Activated CD8-positive, alpha-beta T cell treated with anti-CD3 and anti-CD28 coated beads for 36 hours (primary cell): ENCODE data around the gene AKAP10. TPM values are rescaled to one million over a fixed set of nuclear protein-coding genes. Genes with fewer than 3 reads are reported as not detected.
"Not testable (repeated sequence)": the region's sequence is repeated elsewhere in the genome, so short reads cannot be mapped to it uniquely, and the experiment has no call there.

Experiments
- ATAC-seq: fragments of 200-7000 bp; cut with Tn5 transposase; one replicate; pipeline ENCODE4 v1.10.0; 2021; ENCODE audit warnings: mild to moderate bottlenecking, moderate library complexity
- CTCF ChIA-PET: fragments of 350-600 bp; sonication (Branson Sonifier 250); formaldehyde crosslinking; loops from one replicate; lab custom pipeline; 2021; ENCODE audit warnings: antibody characterized with exemption; lab: Charles Lee
- POLR2A ChIA-PET: fragments of 350-600 bp; sonication (Branson Sonifier 250); formaldehyde crosslinking; loops from one replicate; lab custom pipeline; 2021; ENCODE audit warnings: antibody characterized with exemption; lab: Charles Lee
- DNase-seq: peaks from one replicate; pipeline ENCODE4 v3.0.0-alpha.2; 2020
- H3K27ac Mint-ChIP-seq: one replicate; pipeline ENCODE4 v1.8.0; 2021; ENCODE audit warnings: mild to moderate bottlenecking, mixed read lengths
- H3K27me3 Mint-ChIP-seq: one replicate; pipeline ENCODE4 v1.8.0; 2021; ENCODE audit warnings: mixed read lengths
- H3K36me3 Mint-ChIP-seq: one replicate; pipeline ENCODE4 v1.8.0; 2021; ENCODE audit warnings: low read depth, mixed read lengths
- H3K4me1 Mint-ChIP-seq: one replicate; pipeline ENCODE4 v1.8.0; 2021; ENCODE audit warnings: low read depth, mixed read lengths
- H3K4me3 Mint-ChIP-seq: one replicate; pipeline ENCODE4 v1.8.0; 2021; ENCODE audit warnings: mild to moderate bottlenecking, moderate library complexity, mixed read lengths
- H3K9me3 Mint-ChIP-seq: one replicate; pipeline ENCODE4 v1.8.0; 2021; ENCODE audit warnings: mixed read lengths
- intact Hi-C: fragments of 100-400 bp; cut with micrococcal nuclease; formaldehyde crosslinking; loops from one replicate; pipeline ENCODE4 v1.10.0; 2022
- total RNA-seq, 2 experiments: library from RNA; stranded (reverse); gene quantifications; one replicate each; pipeline ENCODE4 v1.2.3, GENCODE V29; 2021
- TF ChIP-seq, protein P1 (sequence below): fragments of 200-600 bp; IDR thresholded peaks from one replicate; pipeline ENCODE4 v1.8.0; 2022; ENCODE audit warnings: antibody characterized with exemption, mild to moderate bottlenecking

The AKAP10 gene
- total RNA-seq, 2 experiments from 2014 or later, result 38.6 to 39.2 TPM

DNA sequence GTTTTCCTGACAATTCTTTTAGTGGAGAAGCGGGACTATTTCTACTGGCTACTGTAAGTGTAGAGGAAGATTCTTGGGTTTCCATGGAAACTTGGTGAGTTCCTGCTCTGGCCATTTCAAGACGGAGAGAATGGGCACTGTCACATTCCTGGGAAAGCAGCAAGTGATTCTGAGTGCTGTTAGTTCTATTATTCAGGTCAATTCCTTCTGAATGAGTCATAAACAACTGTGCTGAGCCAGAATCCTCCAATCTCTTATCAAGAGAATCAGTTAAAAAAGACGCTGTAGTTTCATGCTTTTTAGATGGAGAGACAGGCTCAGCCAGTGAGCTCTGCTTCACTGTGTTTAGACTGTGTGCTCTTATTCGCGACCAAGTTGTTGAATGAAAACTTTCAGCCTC is 19.6 kb downstream of the AKAP10 start:
- intact Hi-C loops, result no loop called here
- POLR2A ChIA-PET, result no interaction called here
- Mint-ChIP-seq H3K9me3 (no peaks in the 10 kb centered on the region), H3K36me3 (peaks cover 58% of the 10 kb centered on the region), H3K4me3 (no peak overlapping the region), H3K27ac (peak overlapping the region; percentile 67), H3K27me3 (no peaks in the 10 kb centered on the region), H3K4me1 (peaks cover 47% of the 10 kb centered on the region)
- CTCF ChIA-PET, result no interaction called here
- ATAC-seq (no peak), DNase-seq (no peak)
- TF ChIP-seq, protein P1, sequence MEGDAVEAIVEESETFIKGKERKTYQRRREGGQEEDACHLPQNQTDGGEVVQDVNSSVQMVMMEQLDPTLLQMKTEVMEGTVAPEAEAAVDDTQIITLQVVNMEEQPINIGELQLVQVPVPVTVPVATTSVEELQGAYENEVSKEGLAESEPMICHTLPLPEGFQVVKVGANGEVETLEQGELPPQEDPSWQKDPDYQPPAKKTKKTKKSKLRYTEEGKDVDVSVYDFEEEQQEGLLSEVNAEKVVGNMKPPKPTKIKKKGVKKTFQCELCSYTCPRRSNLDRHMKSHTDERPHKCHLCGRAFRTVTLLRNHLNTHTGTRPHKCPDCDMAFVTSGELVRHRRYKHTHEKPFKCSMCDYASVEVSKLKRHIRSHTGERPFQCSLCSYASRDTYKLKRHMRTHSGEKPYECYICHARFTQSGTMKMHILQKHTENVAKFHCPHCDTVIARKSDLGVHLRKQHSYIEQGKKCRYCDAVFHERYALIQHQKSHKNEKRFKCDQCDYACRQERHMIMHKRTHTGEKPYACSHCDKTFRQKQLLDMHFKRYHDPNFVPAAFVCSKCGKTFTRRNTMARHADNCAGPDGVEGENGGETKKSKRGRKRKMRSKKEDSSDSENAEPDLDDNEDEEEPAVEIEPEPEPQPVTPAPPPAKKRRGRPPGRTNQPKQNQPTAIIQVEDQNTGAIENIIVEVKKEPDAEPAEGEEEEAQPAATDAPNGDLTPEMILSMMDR, result no peak

DNA sequence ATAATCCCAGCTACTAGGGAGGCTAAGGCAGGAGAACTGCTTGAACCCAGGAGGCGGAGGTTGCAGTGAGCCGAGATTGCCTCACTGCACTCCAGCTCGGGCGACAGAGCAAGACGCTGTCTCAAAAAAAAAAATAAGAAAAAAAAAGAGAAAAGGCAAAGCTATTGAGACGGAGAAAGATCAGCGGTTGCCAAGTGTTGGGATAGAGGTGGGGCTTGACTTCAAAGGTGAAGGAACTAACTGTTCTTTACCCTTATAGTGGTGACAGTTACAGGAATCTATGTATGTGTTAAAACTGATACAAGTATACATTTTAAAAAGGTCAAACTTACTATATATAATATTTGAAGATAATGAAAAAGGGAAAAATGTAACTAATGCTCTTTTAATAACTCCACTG is 22.5 kb downstream of the AKAP10 start:
- H3K4me1 Mint-ChIP-seq, result peaks cover 47% of the 10 kb centered on the region
- H3K27me3 Mint-ChIP-seq, result no peaks in the 10 kb centered on the region
- TF ChIP-seq, protein P1, result no peak
- DNase-seq (no peak), ATAC-seq (peak; percentile 39)
- no peak overlapping the region for H3K4me3 Mint-ChIP-seq
- ChIA-PET POLR2A (no interaction called here), CTCF (no interaction called here)
- no peak overlapping the region for H3K27ac Mint-ChIP-seq
- peaks cover 55% of the 10 kb centered on the region for H3K36me3 Mint-ChIP-seq
- intact Hi-C loops, result no loop called here
- no peaks in the 10 kb centered on the region for H3K9me3 Mint-ChIP-seq

DNA sequence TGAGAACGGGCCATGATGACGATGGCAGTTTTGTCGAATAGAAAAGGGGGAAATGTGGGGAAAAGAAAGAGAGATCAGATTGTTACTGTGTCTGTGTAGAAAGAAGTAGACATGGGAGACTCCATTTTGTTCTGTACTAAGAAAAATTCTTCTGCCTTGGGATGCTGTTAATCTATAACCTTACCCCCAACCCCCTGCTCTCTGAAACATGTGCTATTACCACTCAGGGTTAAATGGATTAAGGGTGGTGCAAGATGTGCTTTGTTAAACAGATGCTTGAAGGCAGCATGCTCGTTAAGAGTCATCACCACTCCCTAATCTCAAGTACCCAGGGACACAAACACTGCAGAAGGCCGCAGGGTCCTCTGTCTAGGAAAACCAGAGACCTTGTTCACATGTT is 26.2 kb downstream of the AKAP10 start:
- H3K4me3 Mint-ChIP-seq, H3K27ac Mint-ChIP-seq, ATAC-seq, H3K9me3 Mint-ChIP-seq, POLR2A ChIA-PET, CTCF ChIA-PET, intact Hi-C loops, DNase-seq, H3K27me3 Mint-ChIP-seq: not testable (repeated sequence)
- H3K4me1 Mint-ChIP-seq, result peaks cover 53% of the 10 kb centered on the region
- H3K36me3 Mint-ChIP-seq, result peaks cover 48% of the 10 kb centered on the region

DNA sequence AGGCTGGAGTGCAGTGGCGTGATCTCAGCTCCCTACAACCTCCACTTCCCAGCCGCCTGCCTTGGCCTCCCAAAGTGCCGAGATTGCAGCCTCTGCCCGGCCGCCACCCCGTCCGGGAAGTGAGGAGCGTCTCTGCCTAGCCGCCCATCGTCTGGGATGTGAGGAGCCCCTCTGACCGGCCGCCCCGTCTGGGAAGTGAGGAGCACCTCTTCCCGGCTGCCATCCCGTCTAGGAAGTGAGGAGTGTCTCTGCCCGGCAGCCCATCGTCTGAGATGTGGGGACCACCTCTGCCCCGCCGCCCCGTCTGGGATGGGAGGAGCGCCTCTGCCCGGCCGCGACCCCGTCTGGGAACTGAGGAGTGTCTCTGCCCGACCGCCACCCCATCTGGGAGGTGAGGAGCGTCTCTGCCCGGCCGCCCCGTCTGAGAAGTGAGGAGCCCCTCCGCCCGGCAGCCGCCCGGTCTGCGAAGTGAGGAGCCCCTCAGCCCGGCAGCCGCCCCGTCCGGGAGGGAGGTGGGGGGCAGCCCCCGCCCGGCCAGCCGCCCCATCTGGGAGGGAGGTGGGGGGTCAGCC is 26.9 kb downstream of the AKAP10 start:
- DNase-seq, H3K27ac Mint-ChIP-seq, CTCF ChIA-PET, intact Hi-C loops, ATAC-seq, H3K27me3 Mint-ChIP-seq, H3K9me3 Mint-ChIP-seq, POLR2A ChIA-PET, H3K4me3 Mint-ChIP-seq: not testable (repeated sequence)
- Mint-ChIP-seq H3K36me3 (peaks cover 43% of the 10 kb centered on the region), H3K4me1 (peaks cover 48% of the 10 kb centered on the region)

DNA sequence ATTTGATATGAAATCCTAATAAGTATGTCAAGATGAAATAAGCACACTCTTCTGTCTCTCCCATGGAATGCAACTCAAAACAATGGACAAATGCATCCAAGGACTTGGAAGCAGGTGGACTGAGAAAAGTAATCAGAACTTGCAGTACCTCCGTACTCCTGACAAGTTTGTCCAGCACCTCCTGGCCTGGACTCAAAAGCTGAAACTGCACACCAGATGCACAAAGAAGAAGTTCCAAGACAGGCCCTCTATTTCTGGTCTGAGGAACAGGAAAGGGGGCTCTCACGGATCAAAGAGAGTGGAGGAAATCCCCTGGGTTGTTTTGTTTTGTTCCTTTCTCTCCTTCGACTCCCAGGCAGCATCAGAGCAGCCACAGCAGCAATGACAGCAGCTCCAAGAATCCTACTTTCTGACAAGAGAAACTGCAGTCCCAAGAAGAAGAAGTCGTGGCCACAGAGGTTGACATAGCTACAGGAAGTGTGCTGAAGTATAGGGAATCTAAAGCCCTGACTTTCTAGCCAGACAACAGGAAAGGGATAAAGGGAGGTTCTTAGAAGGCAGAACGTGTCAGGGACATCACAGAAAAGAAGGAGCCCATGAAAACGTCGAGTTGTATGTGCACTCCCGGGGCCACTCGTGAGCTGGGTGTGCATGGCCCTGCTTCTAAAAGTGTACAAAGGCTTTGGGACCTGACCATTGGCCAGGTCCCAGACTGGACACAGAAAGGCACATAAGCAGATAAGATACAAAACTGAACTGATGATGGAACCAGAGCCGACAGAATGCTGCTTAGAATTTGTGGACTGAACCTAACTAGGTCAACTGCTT is 29.3 kb downstream of the AKAP10 start:
- Mint-ChIP-seq H3K4me1 (peaks cover 50% of the 10 kb centered on the region), H3K27ac (peak overlapping the region; percentile 50), H3K27me3 (no peaks in the 10 kb centered on the region), H3K4me3 (no peak overlapping the region), H3K36me3 (peaks cover 34% of the 10 kb centered on the region), H3K9me3 (no peaks in the 10 kb centered on the region)
- DNase-seq, result no peak
- ATAC-seq, result no peak
- ChIA-PET POLR2A (no interaction called here), CTCF (interaction anchor here (1.1 kb wide), 1 partner anchor 45 kb away, joined by 3 read pairs; no protein-coding TSS in a partner anchor)
- intact Hi-C loops, result no loop called here
- TF ChIP-seq, protein P1, result no peak

DNA sequence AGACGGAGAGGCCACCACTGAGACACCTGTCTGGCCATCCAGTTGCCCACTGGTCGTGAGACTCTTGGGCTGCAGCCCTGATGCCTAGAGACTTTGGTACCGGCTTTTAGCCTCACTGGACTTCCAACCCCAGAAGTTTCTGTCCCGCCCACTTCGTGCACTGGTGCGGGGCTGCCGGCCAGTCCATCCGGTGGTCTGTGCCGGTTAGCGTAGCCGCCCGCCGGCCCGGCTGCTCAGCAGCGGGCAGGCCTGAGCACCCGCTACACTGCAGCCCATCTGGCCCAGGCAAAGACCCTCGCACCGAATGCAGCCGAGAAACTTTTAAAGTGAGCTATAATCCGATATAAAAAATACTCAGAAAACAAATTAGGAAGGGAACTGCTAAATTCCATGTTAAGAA is 30.7 kb downstream of the AKAP10 start:
- Mint-ChIP-seq H3K4me3 (no peak overlapping the region), H3K27me3 (no peaks in the 10 kb centered on the region), H3K9me3 (no peaks in the 10 kb centered on the region), H3K4me1 (peaks cover 51% of the 10 kb centered on the region), H3K27ac (no peak overlapping the region), H3K36me3 (peaks cover 29% of the 10 kb centered on the region)
- no peak for ATAC-seq
- TF ChIP-seq, protein P1, result no peak
- CTCF ChIA-PET, result no interaction called here
- intact Hi-C loops, result no loop called here
- POLR2A ChIA-PET, result no interaction called here
- DNase-seq, result no peak
